Measurements from ENCODE around the gene TMEM74B.

DNA sequence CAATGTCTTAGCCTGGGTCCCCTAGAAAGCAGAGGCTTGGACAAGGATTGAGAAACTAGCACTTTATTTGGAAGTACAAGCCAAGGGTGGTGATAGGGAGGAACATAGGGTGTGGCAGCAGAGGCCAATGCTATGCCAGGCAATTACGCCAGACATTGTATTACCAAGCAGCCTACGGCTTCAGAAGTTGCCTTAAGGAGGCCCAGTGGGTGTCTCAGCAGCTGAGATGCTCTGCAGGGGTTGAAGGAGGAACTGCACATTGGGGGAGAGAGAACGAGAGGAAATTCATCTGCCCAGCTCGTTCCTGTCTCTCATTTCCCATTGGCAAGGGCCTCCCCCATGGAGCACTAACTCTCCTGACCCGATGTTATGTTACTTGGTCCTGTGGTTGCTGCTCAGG, 19.3 kb upstream of the TMEM74B start:
- TF ChIP-seq POLR2A (IDR thresholded peaks at IDR 0.05; ENCODE audit: low read depth): no peak
- TF ChIP-seq CTCF (IDR thresholded peaks at IDR 0.05): no peak
- TF ChIP-seq EP300 (IDR thresholded peaks at IDR 0.05): no peak
